GM12878 (cell line): Measurements from ENCODE around the gene PUM2. TPM values are rescaled to one million over a fixed set of nuclear protein-coding genes. Genes with fewer than 3 reads are reported as not detected.

Experiments used
- ATAC-seq: fragments of 200-7000 bp; cut with Tn5 transposase; 3 replicates; pipeline ENCODE4 v1.9.1; 2020; ENCODE audit warnings: mild to moderate bottlenecking, moderate library complexity
- BruUV-seq: library from RNA; stranded (reverse); fragments of 400-500 nt; replicated peaks from 2 replicates; lab custom pipeline; 2021; lab: Mats Ljungman, UMichigan
- CTCF ChIA-PET: fragments of 300-600 bp; sonication (Branson Sonifier 250); formaldehyde crosslinking; extraction: SDS; loops from one replicate; lab custom pipeline; 2021; ENCODE audit warnings: inconsistent platforms; lab: Yijun Ruan, JAX
- POLR2A ChIA-PET: fragments of 350-600 bp; formaldehyde crosslinking; extraction: SDS; loops from one replicate; lab custom pipeline; 2021; ENCODE audit warnings: inconsistent platforms; lab: Charles Lee
- RAD21 ChIA-PET: fragments of 300-600 bp; sonication (Branson Sonifier 250); formaldehyde crosslinking; loops from one replicate; lab custom pipeline; 2023; ENCODE audit warnings: antibody characterized with exemption; ENCODE audit not compliant: unreplicated experiment; lab: Charles Lee
- SMC1A ChIA-PET: fragments of 300-600 bp; sonication (Branson Sonifier 250); formaldehyde crosslinking; loops from one replicate; lab custom pipeline; 2023; ENCODE audit not compliant: unreplicated experiment, uncharacterized antibody; lab: Charles Lee
- DNase-seq: peaks from one replicate; pipeline ENCODE4 v3.0.0-alpha.2; 2011; ENCODE audit warnings: low read depth, low spot score
- FAIRE-seq: peaks from 3 replicates; lab custom pipeline; 2011; peaks lifted over from hg19 to GRCh38; lab: Jason Lieb, UNC
- H2AFZ ChIP-seq: 2 replicates; pipeline ENCODE4 v1.6.0; 2011; ENCODE audit warnings: low read depth, low read length, control low read depth; ENCODE audit not compliant: control insufficient read depth
- H3K27ac ChIP-seq: 2 replicates; pipeline ENCODE4 v1.5.1; 2011; ENCODE audit warnings: control low read depth; ENCODE audit not compliant: control insufficient read depth, insufficient read depth
- H3K27me3 ChIP-seq, 2 experiments: replicated peaks in 1 of 2; 2 replicates each; pipeline versions ENCODE4 v1.6.0 to v1.6.1; 2011; ENCODE audit warnings: low read length in 1 of 2; ENCODE audit not compliant: control insufficient read depth in 2 of 2, insufficient read depth in 2 of 2
- H3K36me3 ChIP-seq, 2 experiments: 2 replicates each; pipeline ENCODE4 v1.5.1; 2011; ENCODE audit warnings: low read length in 1 of 2; ENCODE audit not compliant: control insufficient read depth in 2 of 2, insufficient read depth in 2 of 2
- H3K4me1 ChIP-seq: 2 replicates; pipeline ENCODE4 v1.6.1; 2011; ENCODE audit warnings: mild to moderate bottlenecking, low read length, moderate library complexity, mixed read lengths; ENCODE audit not compliant: control insufficient read depth, insufficient read depth
- H3K4me2 ChIP-seq: 2 replicates; pipeline ENCODE4 v1.6.0; 2011; ENCODE audit warnings: control low read depth; ENCODE audit not compliant: control insufficient read depth, insufficient read depth
- H3K4me3 ChIP-seq: fragments of 200-600 bp; sonication (generic); 2 replicates; pipeline ENCODE4 v1.5.1; 2016
- H3K79me2 ChIP-seq: 2 replicates; pipeline ENCODE4 v1.6.0; 2011; ENCODE audit warnings: low read length; ENCODE audit not compliant: control insufficient read depth, insufficient read depth
- H3K9ac ChIP-seq: 2 replicates; pipeline ENCODE4 v1.8.0; 2011; ENCODE audit warnings: low read length, control low read depth, mixed read lengths; ENCODE audit not compliant: control insufficient read depth, insufficient read depth
- H3K9me3 ChIP-seq: replicated peaks from 3 replicates; pipeline ENCODE4 v1.5.1; 2011; ENCODE audit warnings: mild to moderate bottlenecking, low read length; ENCODE audit not compliant: control insufficient read depth, insufficient read depth
- H4K20me1 ChIP-seq: 2 replicates; pipeline ENCODE4 v1.6.0; 2011; ENCODE audit not compliant: control insufficient read depth, insufficient read depth
- CBFB ChIP-seq: IDR thresholded peaks from 2 replicates; pipeline ENCODE4 v1.6.1; 2016; ENCODE audit warnings: antibody characterized with exemption, low read depth
- CHD1 ChIP-seq: IDR thresholded peaks from 2 replicates; pipeline ENCODE4 v1.6.1; 2012; ENCODE audit warnings: low read depth, low read length, improper control_type of control experiment
- RFX5 ChIP-seq: IDR thresholded peaks from 2 replicates; pipeline ENCODE4 v1.6.1; 2011; ENCODE audit warnings: low read depth, low read length, improper control_type of control experiment
- TAF1 ChIP-seq: IDR thresholded peaks from 2 replicates; pipeline ENCODE4 v1.6.1; 2011; ENCODE audit warnings: mild to moderate bottlenecking, low read depth, low read length, borderline replicate concordance
- WGBS: methylation state at CpG from one replicate; pipeline ENCODE4 v1.1.6; 2016; ENCODE audit warnings: low lambda C conversion rate; ENCODE audit not compliant: insufficient replicate concordance, insufficient coverage; ENCODE audit errors: missing lambda C conversion rate; 5-methylcytosine and 5-hydroxymethylcytosine counted together
- in situ Hi-C: fragments of 300-500 bp; cut with MboI; formaldehyde crosslinking; loops from 9 replicates; pipeline ENCODE4 v1.14.3; 2018; ENCODE audit warnings: mixed read lengths
- intact Hi-C: fragments of 100-400 bp; cut with micrococcal nuclease; formaldehyde crosslinking; loops from one replicate; pipeline ENCODE4 v1.14.2; 2022; ENCODE audit not compliant: unreplicated experiment
- polyA plus RNA-seq, 11 experiments: library from polyadenylated mRNA; depleted of rRNA in 4 of 11; unstranded in 6 of 11; stranded (reverse) in 5 of 11; fragments of >200 nt; fragmentation: Nextera tagmentation in 4 of 11; fragmentation: Illumina TruSeq in 1 of 11; extraction: Ambion mirVana in 4 of 11; extraction: Trizol in 1 of 11; gene quantifications; 1 replicate in 1 of 11; 2 replicates in 10 of 11; pipeline versions ENCODE4 v1.2.1 to v1.2.3, GENCODE V29; 2011 to 2016; ENCODE audit warnings: inconsistent platforms in 2 of 11, missing spikeins in 2 of 11, low read depth in 1 of 11
- total RNA-seq, 4 experiments: library from RNA; depleted of rRNA in 3 of 4; stranded (reverse); fragments of >200 nt in 3 of 4; fragmentation: Illumina TruSeq in 1 of 4; extraction: Trizol in 1 of 4; gene quantifications; 2 replicates each; pipeline versions ENCODE4 v1.2.1 to v1.2.3, GENCODE V29; 2013 to 2021
- TF ChIP-seq, protein P1 (sequence below): fragments of 450-650 bp; IDR thresholded peaks from 2 replicates; pipeline ENCODE4 v1.6.1; 2017; ENCODE audit warnings: mild to moderate bottlenecking
- TF ChIP-seq, protein P2 (sequence below): fragments of 450-650 bp; IDR thresholded peaks from 2 replicates; pipeline ENCODE4 v1.6.1; 2018; ENCODE audit warnings: mild to moderate bottlenecking, low read depth, moderate library complexity; ENCODE audit not compliant: partially characterized antibody

PUM2 gene
- total and polyA plus RNA-seq, 10 of the 15 experiments (the other 5 are each of a cell fraction or from before 2014, with no cell fraction given): 14.5 to 87.6 (median 29.4) TPM

DNA sequence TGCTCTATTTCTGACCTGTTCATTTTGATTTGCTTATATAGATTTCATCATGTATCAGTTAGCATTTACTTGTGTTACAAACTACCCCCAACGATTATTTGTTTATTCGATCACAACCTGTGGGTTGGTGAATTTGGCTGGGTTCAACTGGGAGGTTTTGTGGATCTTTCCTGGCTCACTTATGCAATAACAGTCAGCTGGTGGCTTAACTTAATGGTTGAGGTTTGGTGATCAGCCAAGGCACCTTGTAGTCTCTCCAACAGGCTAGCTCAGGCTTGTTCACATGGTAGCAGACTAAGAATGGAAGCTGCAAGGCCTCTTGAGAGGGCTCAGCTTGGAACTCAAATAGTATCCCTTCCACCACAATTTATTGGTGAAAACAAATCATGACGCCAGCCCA, 5.4 kb upstream of the PUM2 start:
- no peaks in the 10 kb centered on the region for H3K9me3 ChIP-seq
- POLR2A ChIA-PET: no interaction called here
- no peak overlapping the region for H3K4me2 ChIP-seq
- TF ChIP-seq TAF1: no peak
- no peak for TF ChIP-seq RFX5
- no peak for TF ChIP-seq CBFB
- TF ChIP-seq, protein P1, sequence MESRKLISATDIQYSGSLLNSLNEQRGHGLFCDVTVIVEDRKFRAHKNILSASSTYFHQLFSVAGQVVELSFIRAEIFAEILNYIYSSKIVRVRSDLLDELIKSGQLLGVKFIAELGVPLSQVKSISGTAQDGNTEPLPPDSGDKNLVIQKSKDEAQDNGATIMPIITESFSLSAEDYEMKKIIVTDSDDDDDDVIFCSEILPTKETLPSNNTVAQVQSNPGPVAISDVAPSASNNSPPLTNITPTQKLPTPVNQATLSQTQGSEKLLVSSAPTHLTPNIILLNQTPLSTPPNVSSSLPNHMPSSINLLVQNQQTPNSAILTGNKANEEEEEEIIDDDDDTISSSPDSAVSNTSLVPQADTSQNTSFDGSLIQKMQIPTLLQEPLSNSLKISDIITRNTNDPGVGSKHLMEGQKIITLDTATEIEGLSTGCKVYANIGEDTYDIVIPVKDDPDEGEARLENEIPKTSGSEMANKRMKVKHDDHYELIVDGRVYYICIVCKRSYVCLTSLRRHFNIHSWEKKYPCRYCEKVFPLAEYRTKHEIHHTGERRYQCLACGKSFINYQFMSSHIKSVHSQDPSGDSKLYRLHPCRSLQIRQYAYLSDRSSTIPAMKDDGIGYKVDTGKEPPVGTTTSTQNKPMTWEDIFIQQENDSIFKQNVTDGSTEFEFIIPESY: no peak
- H3K79me2 ChIP-seq: no peaks in the 10 kb centered on the region; the same call in 1 of the 2 replicates
- H2AFZ ChIP-seq: no peak overlapping the region
- no peak overlapping the region for H3K9ac ChIP-seq
- no peaks in the 10 kb centered on the region for H4K20me1 ChIP-seq
- ATAC-seq: no peak
- SMC1A ChIA-PET: interaction anchor here (0.7 to 1.5 kb wide), 2 partner anchors 30 to 88 kb away, joined by 3 read pairs; no protein-coding TSS in a partner anchor
- intact Hi-C loops (no loop called here), in situ Hi-C loops (no loop called here)
- H3K27ac ChIP-seq: no peak overlapping the region
- CTCF ChIA-PET: interaction anchor here (1.2 to 1.6 kb wide), 3 partner anchors 8 to 32 kb away, joined by 3 to 5 read pairs (median 4); no protein-coding TSS in a partner anchor
- no peak for DNase-seq
- H3K4me1 ChIP-seq: peaks cover 11% of the 10 kb centered on the region
- no peak for FAIRE-seq
- RAD21 ChIA-PET: no interaction called here
- H3K36me3 ChIP-seq: no peaks in the 10 kb centered on the region
- BruUV-seq: no TSS peak
- H3K27me3 ChIP-seq: no peaks in the 10 kb centered on the region
- 96% methylated on average over 3 of the region's 3 CpGs for WGBS
- H3K4me3 ChIP-seq: no peak overlapping the region

DNA sequence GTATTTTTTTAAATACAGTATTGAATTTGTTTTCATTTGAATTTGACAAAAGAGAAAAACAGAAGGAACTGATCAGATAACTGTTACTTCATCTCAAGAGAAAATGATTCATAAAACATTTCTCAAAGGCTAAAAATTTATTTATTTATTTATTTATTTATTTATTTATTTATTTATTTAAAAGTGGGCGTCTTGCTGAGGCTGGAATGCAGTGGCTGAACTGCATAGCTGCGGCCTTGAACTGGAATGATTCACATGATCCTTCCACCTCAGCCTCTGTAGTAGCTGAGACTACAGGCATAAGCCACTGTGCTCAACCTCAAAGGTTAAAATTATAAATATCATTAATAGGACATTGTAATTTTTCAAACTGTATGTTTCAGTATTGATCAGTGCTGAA, 4.5 kb upstream of the PUM2 start:
- CTCF ChIA-PET: interaction anchor here (0.6 to 4.3 kb wide), 3 partner anchors 26 to 29 kb away, joined by 3 to 29 read pairs (median 3); no protein-coding TSS in a partner anchor
- H3K27me3 ChIP-seq: no peaks in the 10 kb centered on the region
- H3K27ac ChIP-seq: no peak overlapping the region
- WGBS: 78% methylated on average over 2 of the region's 2 CpGs
- ATAC-seq (no peak), FAIRE-seq (no peak), DNase-seq (no peak)
- H3K79me2 ChIP-seq: peaks cover 4% of the 10 kb centered on the region
- SMC1A ChIA-PET: interaction anchor here (0.8 kb wide), 1 partner anchor 62 kb away, joined by 3 read pairs; no protein-coding TSS in a partner anchor
- H3K4me1 ChIP-seq: peaks cover 11% of the 10 kb centered on the region
- no peak overlapping the region for H3K4me2 ChIP-seq
- intact Hi-C loops (no loop called here), in situ Hi-C loops (no loop called here)
- H3K9me3 ChIP-seq: no peaks in the 10 kb centered on the region
- RAD21 ChIA-PET: no interaction called here
- H3K36me3 ChIP-seq: no peaks in the 10 kb centered on the region
- H3K4me3 ChIP-seq: no peak overlapping the region
- no peak overlapping the region for H3K9ac ChIP-seq
- H2AFZ ChIP-seq: no peak overlapping the region
- no peaks in the 10 kb centered on the region for H4K20me1 ChIP-seq
- BruUV-seq: no TSS peak
- POLR2A ChIA-PET: interaction anchor here (1.1 kb wide), 1 partner anchor 12 kb away, joined by 3 read pairs; no protein-coding TSS in a partner anchor
- TF ChIP-seq, protein P2, sequence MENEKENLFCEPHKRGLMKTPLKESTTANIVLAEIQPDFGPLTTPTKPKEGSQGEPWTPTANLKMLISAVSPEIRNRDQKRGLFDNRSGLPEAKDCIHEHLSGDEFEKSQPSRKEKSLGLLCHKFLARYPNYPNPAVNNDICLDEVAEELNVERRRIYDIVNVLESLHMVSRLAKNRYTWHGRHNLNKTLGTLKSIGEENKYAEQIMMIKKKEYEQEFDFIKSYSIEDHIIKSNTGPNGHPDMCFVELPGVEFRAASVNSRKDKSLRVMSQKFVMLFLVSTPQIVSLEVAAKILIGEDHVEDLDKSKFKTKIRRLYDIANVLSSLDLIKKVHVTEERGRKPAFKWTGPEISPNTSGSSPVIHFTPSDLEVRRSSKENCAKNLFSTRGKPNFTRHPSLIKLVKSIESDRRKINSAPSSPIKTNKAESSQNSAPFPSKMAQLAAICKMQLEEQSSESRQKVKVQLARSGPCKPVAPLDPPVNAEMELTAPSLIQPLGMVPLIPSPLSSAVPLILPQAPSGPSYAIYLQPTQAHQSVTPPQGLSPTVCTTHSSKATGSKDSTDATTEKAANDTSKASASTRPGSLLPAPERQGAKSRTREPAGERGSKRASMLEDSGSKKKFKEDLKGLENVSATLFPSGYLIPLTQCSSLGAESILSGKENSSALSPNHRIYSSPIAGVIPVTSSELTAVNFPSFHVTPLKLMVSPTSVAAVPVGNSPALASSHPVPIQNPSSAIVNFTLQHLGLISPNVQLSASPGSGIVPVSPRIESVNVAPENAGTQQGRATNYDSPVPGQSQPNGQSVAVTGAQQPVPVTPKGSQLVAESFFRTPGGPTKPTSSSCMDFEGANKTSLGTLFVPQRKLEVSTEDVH: no peak
- TF ChIP-seq CHD1: no peak
